NCI-H2081 treated with DMSO at 0.1 percent for 48 hours (cell line): ENCODE measurements around the gene DSTYK.
"Not testable (repeated sequence)": the region's sequence is repeated elsewhere in the genome, so short reads cannot be mapped to it uniquely, and the experiment has no call there.

Experiments used
- DNase-seq: peaks from one replicate; lab custom pipeline; 2025; lab: John Stamatoyannopoulos, UW

DSTYK gene

GRCh38 chr1:205241366-205242030 is 30.0 kb upstream of the DSTYK start:
- no peak for DNase-seq

GRCh38 chr1:205240569-205240968 is 29.1 kb upstream of the DSTYK start:
- DNase-seq: no peak

- DNase-seq: no peak
Measured at GRCh38 chr1:205240118-205240517, 28.6 kb upstream of the DSTYK start.

GRCh38 chr1:205239078-205239477 is 27.6 kb upstream of the DSTYK start:
- no peak for DNase-seq

- no peak for DNase-seq
Measured at GRCh38 chr1:205237526-205238484, 26.3 kb upstream of the DSTYK start.

- DNase-seq: no peak
Measured at GRCh38 chr1:205236951-205237475, 25.5 kb upstream of the DSTYK start.

GRCh38 chr1:205236526-205236925 is 25.0 kb upstream of the DSTYK start:
- DNase-seq: no peak

- no peak for DNase-seq
Measured at GRCh38 chr1:205235951-205236350, 24.4 kb upstream of the DSTYK start.

- DNase-seq: not testable (repeated sequence)
Measured at GRCh38 chr1:205233986-205234385, 22.5 kb upstream of the DSTYK start.

- no peak for DNase-seq
Measured at GRCh38 chr1:205232945-205233397, 21.5 kb upstream of the DSTYK start.

- no peak for DNase-seq
Measured at GRCh38 chr1:205232127-205232820, 20.8 kb upstream of the DSTYK start.

GRCh38 chr1:205230982-205231381 is 19.5 kb upstream of the DSTYK start:
- DNase-seq: no peak

- no peak for DNase-seq
Measured at GRCh38 chr1:205229916-205230700, 18.6 kb upstream of the DSTYK start.

- DNase-seq: peak; percentile 56
Measured at GRCh38 chr1:205229399-205229871, 17.9 kb upstream of the DSTYK start.

GRCh38 chr1:205228093-205228521 is 16.6 kb upstream of the DSTYK start:
- DNase-seq: no peak

GRCh38 chr1:205227584-205228013 is 16.1 kb upstream of the DSTYK start, which contains the start of gene TMCC2:
TMCC2 (plus strand) TSS chr1:205227946; CDS start chr1:205228565, 619 bp downstream.
- DNase-seq: peak; percentile 49

- DNase-seq: no peak
Measured at GRCh38 chr1:205226868-205227583, 15.5 kb upstream of the DSTYK start.

GRCh38 chr1:205225901-205226765 is 14.6 kb upstream of the DSTYK start:
- DNase-seq: no peak

- peak; percentile 69 for DNase-seq
Measured at GRCh38 chr1:205224736-205225135, 13.2 kb upstream of the DSTYK start.
